HG02588 (cell line): Measurements from ENCODE around the gene DYNLT2B.
"Not testable (repeated sequence)": the region's sequence is repeated elsewhere in the genome, so short reads cannot be mapped to it uniquely, and the experiment has no call there.

Experiments used
- ATAC-seq: cut with Tn5 transposase; IDR thresholded peaks from one replicate; pipeline ENCODE4 v1.9.1; 2021; ENCODE audit warnings: mild to moderate bottlenecking, moderate library complexity; ENCODE audit not compliant: unreplicated experiment

DYNLT2B gene

DNA sequence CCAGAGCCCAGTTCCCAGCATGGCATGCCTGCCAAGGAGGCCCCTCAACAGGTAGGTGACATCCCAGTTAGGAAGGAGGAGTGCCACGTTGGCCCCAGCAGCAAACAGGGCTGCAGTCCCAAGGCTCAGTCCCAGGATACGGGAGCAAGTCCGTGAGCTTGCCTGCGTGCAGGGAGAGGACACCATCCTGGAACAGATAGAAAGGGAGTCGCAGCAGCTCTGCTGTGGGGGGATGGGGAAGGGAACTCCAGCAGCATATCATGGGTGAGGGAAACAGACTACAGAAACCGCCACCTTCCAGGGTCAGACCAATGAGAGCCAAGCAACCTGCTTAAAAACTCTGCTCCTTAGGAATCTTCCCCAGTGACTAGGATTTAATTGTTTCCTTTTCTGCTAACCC is 9.4 kb upstream of the DYNLT2B start:
- no peak for ATAC-seq

DNA sequence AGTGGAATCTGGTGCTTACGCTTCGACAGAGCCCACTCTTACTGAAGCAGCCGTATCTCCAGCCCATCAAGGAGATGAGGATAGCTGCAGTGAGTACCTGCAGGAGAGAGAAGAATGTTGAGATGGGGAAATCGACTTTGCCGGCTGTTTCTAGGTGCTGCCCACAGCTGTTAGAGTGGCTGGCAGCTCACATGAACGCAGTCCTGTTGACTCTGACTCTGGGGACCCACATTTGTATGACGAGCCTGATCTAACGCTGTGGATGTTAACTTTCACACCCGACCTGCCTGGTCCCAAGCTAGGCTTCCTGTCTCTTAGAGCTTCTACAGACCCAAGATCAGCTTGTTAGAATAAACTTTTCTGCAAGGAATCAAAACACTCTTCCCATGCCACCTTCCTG is 8.9 kb upstream of the DYNLT2B start:
- no peak for ATAC-seq

DNA sequence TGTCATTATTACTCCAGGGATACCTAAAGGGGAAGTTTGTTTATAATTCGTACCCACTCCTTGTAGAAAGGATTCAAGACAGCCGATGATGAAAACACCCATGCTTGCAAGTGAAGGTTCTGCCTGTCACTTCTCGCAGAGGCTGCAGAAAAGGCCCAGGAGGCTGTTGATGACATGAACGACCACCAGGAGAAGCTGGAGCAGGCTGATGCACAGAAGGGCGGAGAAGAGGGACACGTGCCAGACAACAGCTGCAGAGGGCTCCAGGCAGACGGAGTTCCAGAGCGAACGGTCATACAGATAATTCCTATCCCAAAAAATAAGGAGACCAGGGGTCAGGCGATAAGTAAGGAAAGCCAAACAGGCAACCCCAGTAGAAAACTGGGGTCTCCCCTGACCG is 5.7 kb upstream of the DYNLT2B start:
- no peak for ATAC-seq

DNA sequence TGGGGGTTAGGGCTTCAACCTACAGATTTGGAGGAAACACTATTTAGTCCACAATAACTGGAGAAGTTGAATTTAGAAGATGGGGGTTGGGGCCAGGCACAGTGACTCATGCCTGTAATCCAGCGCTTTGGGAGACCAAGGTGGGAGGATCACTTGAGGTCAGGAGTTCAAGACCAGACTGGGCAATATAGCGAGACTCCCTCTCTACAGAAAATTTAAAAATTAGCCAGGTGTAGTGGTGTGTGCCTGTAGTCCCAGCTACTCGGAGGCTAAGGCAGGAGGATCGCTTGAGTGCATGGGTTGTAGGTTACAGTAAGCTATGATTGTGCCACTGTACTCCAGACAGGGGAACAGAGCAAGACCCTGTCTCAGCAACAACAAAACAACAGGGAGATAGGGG is 5.0 kb upstream of the DYNLT2B start:
- no peak for ATAC-seq

DNA sequence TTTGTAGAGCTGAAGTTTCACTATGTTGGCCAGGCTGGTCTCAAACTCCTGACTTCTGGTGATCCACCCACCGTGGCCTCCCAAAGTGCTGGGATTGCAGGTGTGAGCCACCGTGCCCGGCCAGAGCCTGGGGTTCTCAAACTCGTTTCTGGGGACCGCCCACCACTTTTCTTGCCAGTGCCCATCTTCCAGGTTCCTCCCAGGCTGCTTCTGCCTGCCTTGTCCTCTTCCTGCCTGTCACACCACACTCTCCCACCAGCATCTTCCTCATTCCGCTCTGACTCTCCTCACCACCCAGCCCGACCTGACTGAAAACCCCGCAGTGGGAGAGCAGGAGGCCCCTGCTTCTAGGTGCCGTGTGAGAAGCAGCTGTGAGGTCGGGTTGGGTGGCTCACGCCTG is 3.1 kb upstream of the DYNLT2B start:
- no peak for ATAC-seq

DNA sequence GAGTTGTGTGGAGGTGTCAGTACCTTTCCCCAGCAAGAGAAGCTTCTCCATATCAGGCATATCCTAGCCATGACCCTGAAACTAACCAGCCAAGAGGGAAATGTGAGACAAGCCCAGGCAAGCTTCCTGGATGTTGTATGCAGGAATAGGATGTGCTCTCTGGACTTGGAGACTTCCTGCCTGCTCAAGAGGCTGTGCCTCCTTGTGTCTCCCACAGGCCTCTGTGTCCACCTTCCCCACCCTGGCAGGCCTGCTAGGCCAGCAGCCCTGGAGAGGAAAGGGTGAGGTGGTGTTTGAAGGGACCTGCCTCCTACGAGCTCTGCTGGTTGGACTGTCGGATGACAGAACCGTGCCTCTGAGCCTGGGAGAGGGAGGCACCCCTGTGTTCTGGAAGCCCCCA is 2.1 kb upstream of the DYNLT2B start:
- no peak for ATAC-seq

DNA sequence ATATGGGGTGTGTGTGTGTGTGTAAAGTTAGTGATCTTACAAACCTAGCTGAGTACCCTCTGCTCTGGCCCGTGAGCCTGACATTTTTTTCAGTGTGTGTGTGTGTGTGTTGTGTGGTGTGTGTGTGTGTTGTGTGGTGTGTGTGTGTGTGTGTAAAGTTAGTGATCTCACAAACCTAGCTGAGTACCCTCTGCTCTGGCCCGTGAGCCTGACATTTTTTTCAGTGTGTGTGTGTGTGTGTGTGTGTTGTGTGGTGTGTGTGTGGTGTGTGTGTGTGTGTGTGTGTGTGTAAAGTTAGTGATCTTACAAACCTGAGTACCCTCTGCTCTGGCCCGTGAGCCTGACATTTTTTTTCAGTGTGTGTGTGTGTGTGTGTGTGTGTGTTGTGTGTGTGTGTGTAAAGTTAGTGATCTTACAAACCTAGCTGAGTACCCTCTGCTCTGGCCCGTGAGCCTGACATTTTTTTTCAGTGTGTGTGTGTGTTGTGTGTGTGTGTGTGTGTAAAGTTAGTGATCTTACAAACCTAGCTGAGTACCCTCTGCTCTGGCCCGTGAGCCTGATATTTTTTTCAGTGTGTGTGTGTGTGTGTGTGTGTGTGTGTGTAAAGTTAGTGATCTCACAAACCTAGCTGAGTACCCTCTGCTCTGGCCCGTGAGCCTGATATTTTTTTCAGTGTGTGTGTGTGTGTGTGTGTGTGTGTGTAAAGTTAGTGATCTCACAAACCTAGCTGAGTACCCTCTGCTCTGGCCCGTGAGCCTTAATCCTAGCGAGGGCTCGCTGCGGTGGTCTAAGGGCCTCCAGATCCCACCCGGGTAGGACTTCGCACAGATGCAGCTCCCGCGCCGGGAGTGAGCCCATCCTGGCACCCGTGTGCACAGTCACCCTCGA is 997 bp downstream of the DYNLT2B start:
- ATAC-seq, result not testable (repeated sequence)

DNA sequence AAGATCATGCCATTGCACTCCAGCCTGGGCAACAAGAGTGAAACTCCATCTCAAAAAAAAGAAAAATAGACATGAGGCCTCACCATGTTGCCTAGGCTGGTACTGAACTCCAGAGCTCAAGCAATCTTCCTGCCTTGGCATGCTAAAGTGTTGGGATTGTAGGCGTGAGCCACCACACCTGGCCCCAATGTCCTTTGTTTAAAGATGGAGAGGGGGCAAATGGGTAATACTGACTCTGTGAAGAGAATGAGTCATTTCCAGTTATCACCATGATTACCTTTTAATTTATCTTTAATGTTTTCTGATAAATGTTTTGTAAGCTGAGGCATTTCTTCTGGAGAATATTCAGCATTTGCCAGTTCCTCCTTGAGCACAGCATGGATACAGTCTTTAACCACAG is 2.2 kb downstream of the DYNLT2B start:
- no peak for ATAC-seq

DNA sequence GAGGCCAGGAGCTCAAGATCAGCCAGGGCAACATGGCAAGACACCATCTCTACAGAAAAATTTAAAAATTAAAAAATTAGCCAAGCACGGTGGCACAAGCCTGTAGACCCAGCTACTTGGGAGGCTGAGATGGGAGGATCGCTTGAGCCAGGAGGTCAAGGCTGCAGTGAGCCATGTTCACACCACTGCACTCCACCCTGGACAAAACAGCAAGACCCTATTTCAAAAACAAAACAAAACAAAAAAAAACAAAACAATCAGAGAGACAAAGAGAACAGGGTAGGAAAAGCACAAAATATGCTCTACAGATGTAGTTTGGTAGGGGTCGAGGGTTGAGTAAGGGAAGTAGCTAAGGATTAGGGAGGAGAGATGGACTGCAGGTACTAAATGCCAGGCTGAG is 3.4 kb downstream of the DYNLT2B start:
- no peak for ATAC-seq

DNA sequence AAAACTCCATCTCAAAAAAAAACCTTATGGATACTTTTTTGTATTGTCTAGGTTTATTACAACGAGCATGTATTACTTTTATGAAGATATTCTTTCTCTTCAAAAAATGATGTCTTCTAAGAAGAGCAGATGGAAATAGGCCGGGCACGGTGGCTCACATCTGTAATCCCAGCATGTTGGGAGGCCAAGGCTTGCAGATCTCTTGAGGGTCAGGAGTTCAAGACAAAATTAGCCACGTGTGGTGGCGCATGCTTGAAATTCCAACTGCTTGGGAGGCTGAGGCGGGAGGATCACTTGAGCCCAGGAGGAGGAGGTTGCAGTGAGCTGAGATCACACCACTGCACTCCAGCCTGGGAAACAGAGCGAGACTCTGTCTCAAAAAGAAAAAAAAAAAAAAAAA is 4.0 kb downstream of the DYNLT2B start:
- ATAC-seq, result not testable (repeated sequence)

DNA sequence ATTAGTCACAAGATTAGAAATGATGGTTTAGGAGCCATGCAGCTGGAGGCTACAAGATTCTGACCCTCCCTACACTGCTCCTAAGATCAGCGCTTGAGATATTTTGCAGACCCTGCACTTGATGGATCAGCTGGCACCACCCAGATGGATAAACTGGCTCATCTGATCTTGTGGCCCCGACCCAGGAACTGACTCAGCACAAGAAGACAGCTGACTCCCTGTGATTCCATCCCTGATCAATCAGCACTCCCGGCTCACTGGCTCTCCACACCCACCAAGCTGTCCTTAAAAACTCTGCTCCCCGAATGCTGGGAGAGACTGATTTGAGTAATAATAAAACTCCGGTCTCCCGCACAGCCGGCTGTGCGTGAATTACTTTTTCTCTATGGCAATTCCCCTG is 15.1 kb downstream of the DYNLT2B start:
- ATAC-seq, result not testable (repeated sequence)

DNA sequence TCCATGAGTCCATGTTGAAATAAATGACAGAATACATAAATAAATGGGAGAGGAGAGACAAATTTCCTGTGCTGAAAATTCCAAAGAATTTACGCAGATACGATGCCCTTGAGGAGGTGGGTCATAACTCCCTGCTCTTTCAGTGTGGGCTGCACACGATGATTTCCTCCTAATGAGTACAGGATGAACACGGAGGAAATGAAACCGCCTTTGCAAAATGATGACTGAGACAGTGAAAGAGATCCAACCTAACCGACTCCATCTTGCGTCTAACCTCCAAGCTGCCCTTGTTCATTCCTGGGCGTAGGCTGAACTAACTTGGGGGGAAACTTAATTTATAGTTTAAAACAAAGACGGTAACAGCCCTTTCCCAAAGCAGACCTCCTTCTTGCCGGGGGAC is 15.5 kb downstream of the DYNLT2B start:
- not testable (repeated sequence) for ATAC-seq

DNA sequence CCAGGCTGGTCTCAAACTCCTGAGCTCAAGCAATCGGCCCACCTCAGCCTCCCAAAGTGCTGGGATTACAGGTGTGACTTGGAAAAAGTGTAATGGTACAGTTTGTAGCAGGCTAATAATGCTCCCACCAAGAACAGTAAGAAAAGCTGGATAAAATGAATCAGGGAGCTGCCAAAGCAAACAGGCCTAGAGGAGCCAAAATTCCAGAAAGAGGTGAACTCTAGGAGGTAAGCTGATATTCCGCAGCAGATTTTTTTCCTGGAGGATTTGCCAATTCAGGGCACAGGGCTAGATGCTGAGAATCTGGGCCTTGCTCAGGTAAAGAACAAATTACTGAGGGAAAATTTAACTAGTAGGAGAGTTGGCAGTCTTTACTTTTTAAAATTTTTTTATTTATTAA is 19.5 kb downstream of the DYNLT2B start:
- no peak for ATAC-seq

DNA sequence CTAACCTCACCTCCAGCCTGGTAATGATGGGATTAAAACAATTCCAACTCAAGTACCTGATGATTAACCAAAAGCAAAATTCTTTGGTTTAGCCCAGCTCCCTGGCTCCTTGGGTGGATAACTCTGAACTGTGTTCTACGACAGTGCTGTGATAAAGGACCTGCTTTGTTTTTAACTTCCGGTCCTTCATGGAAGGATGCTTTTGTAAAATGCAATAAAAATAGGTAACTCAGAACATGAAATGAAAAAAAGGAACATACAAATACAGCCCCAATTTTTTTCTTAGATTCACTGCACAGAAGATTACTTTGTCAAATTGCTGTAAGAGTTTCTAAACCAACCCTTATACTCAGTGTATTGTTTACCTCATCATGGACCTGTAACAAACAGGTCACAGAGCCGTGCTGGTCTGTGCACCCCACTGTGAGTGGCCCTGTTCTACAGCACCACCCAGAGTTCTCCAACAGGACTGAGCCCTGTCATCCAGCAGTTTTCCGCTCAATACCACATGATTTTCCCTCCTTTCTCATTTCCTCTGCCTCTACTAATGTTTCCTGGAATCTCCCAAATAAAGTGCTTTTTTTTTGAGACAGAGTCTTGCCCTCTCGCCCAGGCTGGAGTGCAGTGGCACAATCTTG is 25.6 kb downstream of the DYNLT2B start:
- no peak for ATAC-seq

DNA sequence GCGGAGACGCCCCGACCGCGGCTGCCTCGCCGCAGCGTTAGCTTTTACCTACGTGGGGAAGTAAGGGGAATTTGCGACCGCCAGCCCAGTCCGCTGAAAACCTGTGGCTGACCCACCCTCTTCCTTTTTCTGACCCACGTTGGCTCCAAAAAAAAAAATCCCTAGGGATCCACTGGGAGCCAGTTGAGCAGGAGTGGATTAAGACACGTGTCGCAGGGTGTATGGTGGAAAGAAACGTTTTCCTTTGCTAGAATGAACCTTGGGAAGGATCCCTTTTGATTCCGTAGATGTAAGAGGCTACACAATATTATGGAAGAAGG is 29.9 kb downstream of the DYNLT2B start:
- no peak for ATAC-seq

DNA sequence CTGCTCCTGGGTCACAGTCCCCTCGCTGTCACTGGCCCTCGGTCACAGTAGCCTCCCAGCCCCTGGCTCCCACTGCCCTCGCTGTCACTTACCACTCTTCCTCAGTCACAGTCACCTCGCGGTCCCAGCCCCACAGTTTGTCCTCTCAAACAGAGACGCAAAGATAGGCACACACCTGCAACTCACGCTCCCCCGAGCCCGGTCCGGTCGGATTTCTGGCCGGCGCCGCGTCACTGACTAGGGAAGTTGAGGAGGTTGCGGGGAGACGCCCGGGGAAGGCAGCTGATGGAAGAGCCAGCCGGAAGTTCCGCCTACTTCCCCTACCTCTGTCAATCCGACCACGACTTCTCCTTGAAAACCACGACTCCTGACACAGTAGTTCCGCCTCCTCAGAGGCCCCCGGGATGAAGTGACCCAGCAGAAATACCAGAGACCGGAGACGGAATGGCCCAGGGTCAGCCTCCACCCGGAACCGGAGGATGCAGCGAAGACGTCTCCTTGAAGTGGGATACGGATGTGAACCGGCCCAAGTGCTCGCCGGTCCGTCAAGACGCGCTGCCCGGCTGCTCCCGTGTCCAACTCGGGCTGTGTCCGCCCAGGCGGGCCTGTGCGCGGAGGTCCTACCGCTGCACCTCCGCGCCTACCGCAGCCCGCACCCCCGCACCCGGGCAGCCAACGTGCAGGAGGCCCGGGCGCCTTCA is 30.4 kb downstream of the DYNLT2B start, which contains the start of gene PCYT1A:
PCYT1A (minus strand) TSS at position 287 of the 701 bp plus-strand sequence. CDS start 17,195 bp downstream, outside the sequence.
- ATAC-seq, result peak; percentile 87

DNA sequence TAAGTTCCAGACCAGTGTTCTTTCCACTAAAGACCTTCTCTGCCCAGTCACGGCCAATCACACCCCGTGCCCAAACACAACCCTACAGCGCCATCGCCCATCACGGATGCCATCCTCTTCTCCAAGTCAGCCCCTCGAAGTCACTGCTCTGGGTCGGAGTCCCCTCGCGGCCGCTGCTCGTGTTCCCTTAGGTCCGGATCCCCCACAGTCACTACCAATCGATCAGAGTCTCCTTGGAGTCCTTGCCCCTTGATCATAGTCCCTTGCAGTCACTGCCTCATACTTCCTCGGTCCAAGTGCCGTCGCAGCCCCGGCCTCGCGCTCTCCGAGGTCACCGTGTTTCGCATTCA is 31.0 kb downstream of the DYNLT2B start:
- ATAC-seq, result no peak

DNA sequence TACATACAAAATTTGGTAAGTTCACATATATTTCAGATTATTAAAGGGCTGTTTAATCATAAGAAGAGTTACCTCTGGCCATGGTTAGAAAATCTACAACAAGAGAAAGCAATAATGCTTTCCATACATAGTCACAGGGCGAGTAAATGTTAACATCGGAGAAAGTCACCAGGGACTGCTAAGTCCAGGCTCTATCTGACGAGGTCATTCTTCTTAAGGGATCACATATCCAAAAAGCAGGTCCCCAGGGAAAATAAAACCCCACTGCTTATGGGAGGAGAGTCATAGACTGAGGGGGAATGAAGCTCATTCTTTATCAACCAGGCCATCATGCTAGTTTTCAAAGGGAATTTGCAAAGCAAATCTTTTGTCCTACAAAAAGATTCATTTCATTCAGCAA is 33.6 kb downstream of the DYNLT2B start:
- ATAC-seq, result no peak

DNA sequence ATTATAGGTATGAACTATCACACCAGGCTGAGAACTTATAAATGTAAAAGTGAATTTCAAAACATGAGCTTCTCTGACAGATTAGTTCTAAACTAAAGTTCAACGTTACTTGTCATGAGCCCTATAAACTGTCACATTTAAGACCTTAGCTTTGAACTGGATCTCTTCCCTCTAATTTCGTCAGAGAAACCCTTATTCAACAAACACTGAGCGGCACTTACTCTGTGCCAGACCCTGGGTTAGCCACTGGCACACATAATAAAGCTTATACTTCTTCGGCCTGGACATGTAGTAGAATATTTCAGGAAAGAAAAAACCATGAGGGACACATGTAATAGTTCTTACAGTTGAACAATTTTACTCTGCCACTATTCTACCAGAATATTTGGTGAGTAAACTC is 36.1 kb downstream of the DYNLT2B start:
- ATAC-seq, result no peak

DNA sequence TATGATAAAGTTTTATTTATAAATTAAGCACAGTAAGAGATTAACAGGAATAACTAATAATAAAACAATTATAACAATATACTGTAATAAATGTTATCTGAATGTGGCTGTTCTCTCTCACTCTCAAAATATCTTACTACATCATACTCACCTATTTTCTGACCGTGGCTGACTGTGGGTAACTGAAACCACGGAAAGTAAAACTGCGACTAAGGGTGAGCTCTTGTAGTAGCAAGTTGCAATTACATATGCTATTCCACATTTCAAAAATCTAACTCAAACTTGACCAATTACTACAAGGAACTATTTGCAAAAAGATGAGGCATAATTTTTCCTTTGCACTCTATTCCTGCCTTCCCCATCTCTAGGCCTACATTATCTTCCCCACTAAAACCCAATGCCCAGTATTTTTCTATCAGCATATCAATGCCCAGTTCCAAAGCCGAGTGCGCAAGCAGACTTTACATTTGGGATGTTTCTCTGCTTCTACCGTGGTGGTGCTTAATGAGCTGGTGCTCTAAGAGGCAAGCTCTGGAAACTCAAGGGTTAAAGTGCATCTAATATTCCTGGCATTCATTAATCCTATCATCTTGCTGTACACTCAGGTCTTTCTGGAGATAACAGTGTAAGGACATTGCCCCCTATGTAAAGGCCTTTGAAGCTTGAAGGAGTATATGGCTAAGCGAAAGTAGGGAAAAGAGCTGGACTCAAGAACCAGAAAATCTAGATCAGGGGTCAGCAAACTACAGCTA is 37.2 kb downstream of the DYNLT2B start:
- ATAC-seq, result no peak

DNA sequence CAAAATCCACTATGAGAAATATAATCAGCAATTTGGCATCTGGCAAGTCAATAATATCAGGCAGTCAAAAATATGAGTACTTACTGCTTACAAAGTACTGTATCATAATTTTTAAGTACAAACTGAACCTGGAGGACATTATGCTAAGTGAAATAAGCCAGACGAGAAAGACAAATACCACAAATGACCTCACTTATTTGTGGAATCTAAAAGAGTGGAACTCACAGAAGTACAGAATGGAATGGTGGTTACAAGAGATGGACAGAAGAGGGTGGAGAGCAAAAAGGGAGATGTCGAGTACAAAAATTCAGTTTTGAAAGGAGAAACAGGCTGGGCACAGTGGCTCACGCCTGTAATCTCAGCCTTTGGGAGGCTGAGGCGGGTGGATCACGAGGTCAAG is 42.9 kb downstream of the DYNLT2B start:
- ATAC-seq, result no peak
